G401 (cell line): ENCODE measurements around the gene FAM209B. TPM values are rescaled to one million over a fixed set of nuclear protein-coding genes. Genes with fewer than 3 reads are reported as not detected.
"Not testable (repeated sequence)": the region's sequence is repeated elsewhere in the genome, so short reads cannot be mapped to it uniquely, and the experiment has no call there.

Experiments used
- DNase-seq: peaks from one replicate; pipeline ENCODE4 v3.0.0-alpha.2; 2015; ENCODE audit warnings: low spot score
- in situ Hi-C: cut with HindIII; loops from 2 replicates; pipeline ENCODE4 v1.10.0; 2016; ENCODE audit warnings: low sequenced_read_pairs, mixed read lengths
- total RNA-seq: library from RNA; depleted of rRNA; stranded (reverse); fragments of >200 nt; shearing (Covaris generic); gene quantifications from 2 replicates; pipeline ENCODE4 v1.2.3, GENCODE V29; 2014

Gene FAM209B
- total RNA-seq, 1 experiment from 2014 or later = not detected

- DNase-seq, in situ Hi-C loops: not testable (repeated sequence)
Observed at GRCh38 chr20:56524444-56524843, 8.6 kb upstream of the FAM209B start, which contains the start of gene FAM209A. TSS of gene FAM209A (plus strand) at chr20:56524744. CDS start at chr20:56524809, 65 bp downstream.

DNA sequence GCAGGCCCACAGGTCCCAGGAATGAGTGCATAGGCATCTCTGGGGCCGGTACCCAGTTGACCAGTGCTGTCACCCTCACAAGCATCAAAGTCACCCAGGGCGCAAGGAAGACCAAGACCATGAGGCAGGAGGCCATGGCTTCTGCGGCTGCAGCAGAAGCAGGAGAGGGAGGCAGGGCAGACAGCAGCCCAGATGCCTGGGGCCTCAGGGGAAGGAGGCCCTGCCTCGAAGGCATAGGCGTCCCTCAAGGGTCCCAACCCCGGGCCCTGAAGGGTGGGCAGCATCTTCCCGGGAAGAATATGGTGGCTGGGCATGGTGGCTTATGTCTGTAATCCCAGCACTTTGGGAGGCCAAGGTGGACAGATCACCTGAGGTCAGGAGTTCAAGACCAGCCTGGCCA, 5.5 kb upstream of the FAM209B start:
- DNase-seq = no peak
- in situ Hi-C loops = no loop called here

- no peak for DNase-seq
- in situ Hi-C loops = no loop called here
Observed at GRCh38 chr20:56537997-56538396, 5.0 kb downstream of the FAM209B start.

GRCh38 chr20:56540415-56540814, 7.4 kb downstream of the FAM209B start:
- in situ Hi-C loops = no loop called here
- DNase-seq = no peak

DNA sequence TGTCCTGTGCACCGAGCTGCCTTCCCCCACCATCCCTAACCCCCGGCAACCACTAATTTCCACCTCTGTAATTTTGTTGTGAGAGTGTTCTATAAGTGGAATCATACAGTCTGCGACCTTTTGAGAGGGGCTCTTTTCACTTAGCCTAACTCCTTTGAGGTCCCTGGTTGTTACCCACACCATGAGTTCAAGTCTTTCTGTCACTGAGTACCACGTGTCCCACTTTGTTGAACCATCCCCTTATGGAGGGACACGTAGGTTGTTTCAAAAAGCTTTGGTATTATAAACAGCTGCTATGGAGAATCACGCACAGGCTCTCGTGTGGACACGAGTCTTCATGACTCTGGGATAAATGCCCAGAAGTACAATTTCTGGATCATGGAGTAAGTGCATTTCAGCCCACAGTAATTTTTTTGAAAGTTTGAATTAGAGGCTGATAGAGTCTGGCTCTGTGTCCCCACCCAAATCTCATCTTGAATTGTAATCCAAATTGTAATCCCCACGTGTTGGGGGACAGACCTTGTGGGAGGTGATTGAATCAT, 9.5 kb downstream of the FAM209B start:
- no peak for DNase-seq
- in situ Hi-C loops = no loop called here

DNA sequence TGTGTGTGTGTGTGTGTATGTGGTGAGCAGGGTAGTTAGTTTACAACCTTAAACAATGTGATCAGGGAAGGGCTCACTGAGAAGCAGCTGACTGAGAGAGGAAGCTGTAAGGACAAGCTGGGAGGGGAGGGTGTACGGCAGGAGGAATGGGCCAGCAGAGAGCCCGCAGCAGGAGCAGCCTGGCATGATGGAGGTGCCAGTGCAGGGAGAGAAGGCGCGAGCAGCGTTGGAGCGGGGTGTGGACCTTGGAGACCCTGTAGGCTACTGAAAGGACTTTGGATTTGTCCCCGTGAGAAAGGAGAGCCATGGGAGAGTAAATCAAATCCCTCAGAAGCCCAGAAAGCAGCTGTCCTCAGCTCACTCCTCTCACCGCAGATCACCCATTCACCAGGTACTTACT, 18.5 kb downstream of the FAM209B start:
- no peak for DNase-seq
- in situ Hi-C loops = no loop called here

GRCh38 chr20:56552911-56553629, 20.0 kb downstream of the FAM209B start:
- DNase-seq = no peak
- in situ Hi-C loops = no loop called here

- in situ Hi-C loops = no loop called here
- peak; percentile 57 for DNase-seq
Observed at GRCh38 chr20:56554869-56555268, 21.8 kb downstream of the FAM209B start.

DNA sequence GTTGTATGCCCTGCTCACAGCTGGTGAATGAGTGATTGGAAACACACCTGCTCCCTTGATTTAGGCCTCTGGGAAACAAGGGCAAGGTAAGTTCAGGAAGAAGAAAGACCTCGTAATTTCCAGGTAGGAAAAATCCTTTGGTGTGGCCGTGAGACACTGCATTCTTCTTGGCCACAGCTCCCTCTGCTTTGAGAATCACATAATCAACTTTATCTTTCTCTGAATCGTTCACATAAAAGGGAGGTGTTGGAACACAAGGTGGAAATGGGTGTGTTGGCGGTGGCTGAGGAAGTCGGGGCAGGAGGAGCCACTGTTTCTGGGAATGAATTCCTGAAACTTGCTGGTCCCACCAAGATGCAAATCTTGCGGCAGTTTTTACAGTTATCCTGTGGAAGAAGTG, 25.9 kb downstream of the FAM209B start:
- no peak for DNase-seq
- in situ Hi-C loops = no loop called here

DNA sequence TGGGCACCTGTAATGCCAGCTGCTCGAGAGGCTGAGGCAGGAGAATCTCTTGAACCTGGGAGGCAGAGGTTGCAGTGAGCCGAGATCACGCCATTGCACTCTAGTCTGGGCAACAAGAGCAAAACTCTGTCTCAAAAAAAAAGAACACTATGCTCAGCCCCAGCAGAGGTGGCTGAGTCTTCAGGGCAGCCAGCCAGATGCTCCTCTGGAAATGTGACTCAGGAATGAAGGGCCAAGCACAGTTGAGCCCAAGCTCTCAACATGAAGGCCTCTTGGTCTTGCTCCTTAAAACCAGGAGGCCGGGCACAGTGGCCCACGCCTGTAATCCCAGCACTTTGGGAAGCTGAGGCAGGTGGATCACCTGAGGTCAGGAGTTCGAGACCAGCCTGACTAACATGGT, 31.5 kb downstream of the FAM209B start:
- in situ Hi-C loops, DNase-seq: not testable (repeated sequence)

GRCh38 chr20:56565511-56565910, 32.5 kb downstream of the FAM209B start:
- DNase-seq = no peak
- in situ Hi-C loops = no loop called here

GRCh38 chr20:56566621-56567020, 33.6 kb downstream of the FAM209B start:
- DNase-seq = no peak
- in situ Hi-C loops = no loop called here

DNA sequence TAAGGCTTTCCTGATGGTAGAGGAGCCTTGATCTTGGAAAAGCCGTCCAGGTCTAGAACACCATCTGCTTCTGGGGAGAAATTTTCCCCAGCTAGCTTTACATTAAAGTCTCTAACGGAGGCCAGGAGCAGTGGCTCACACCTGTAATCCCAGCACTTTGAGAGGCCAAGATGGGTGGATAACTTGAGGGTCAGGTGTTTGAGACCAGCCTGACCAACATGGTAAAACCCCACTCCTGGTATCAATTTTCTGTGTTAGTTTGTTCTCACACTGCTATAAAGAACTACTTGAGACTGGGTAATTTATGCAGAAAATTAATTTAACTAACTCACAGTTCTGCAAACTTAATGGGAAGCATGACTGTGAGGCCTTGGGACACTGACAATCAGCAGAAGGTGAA, 37.8 kb downstream of the FAM209B start:
- DNase-seq = no peak
- in situ Hi-C loops = no loop called here

DNA sequence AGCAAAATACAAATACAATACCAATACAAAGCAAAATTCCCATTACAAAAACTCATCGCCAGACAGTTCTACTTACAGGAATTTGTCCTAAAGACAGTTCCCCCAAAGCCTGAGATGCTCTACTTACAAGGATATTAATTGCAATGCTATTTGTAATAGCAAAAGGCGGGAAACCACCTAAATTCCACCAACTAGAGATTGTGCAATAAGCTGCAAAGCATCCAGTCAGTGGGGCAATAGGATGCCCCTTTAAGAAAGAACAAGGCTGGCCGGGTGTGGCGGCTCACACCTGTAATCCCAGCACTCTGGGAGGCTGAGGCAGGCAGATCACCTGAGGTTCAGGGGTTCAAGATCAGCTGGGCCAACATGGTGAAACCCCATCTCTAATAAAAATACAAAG, 39.1 kb downstream of the FAM209B start:
- no peak for DNase-seq
- in situ Hi-C loops = no loop called here

- in situ Hi-C loops = no loop called here
- no peak for DNase-seq
Observed at GRCh38 chr20:56573986-56574385, 40.9 kb downstream of the FAM209B start.

DNA sequence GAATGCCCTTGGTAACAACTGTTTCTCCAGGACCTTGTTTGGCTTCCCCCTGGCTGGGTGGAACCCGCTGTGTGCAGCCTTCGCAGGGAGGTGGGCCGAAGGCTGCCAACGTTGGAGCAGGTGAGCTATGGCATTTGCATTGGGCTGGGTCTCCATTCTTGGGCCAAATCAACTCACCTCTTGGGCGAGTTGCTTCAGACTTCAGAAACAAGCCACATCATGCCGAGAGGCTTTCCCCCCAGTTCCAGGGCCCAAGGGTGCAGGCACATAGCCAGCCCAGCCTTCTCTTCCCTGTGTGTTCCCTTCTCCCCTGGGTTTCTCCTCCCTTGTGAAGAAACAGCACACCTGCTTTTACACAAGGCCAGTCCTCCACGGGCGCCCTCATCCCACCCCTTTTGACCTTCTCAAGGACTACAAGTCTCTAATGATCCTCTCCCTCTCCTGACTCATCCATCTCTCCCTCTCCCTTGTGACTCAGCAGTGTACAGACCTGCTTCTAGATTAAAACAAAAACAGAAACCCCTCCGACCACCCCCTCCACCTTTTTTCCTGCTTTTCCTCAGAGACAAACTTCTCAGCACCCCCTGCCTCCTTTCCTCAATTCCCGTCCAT, 41.6 kb downstream of the FAM209B start:
- in situ Hi-C loops = no loop called here
- no peak for DNase-seq

- in situ Hi-C loops = no loop called here
- DNase-seq = no peak
Observed at GRCh38 chr20:56575157-56575556, 42.1 kb downstream of the FAM209B start.

- in situ Hi-C loops = no loop called here
Observed at GRCh38 chr20:56575961-56576360, 42.9 kb downstream of the FAM209B start.

GRCh38 chr20:56579301-56579710, 46.3 kb downstream of the FAM209B start:
- in situ Hi-C loops = no loop called here
- no peak for DNase-seq

More at GRCh38 chr20:56575961-56576360, 42.9 kb downstream of the FAM209B start:
- DNase-seq = no peak

DNA sequence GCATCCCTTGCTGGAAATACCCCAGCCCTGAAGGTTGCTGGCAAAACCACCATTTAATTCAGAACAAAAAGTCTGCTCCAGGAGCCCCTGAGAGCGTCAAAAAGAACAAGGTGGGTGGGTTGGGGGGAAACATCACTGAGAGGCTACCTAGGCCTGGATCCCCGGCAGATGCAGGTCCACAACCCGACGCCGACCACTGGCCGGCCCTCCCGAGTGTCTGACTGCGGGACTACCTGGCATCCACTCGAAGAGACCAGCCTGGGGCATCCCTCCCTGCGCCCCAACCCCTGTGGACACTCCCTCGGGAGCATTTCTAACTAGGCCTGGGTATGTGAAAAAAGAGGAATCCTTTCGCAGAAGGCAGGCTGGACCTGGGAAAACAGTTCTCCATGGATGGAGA, 47.2 kb downstream of the FAM209B start:
- DNase-seq = no peak
- in situ Hi-C loops = no loop called here

DNA sequence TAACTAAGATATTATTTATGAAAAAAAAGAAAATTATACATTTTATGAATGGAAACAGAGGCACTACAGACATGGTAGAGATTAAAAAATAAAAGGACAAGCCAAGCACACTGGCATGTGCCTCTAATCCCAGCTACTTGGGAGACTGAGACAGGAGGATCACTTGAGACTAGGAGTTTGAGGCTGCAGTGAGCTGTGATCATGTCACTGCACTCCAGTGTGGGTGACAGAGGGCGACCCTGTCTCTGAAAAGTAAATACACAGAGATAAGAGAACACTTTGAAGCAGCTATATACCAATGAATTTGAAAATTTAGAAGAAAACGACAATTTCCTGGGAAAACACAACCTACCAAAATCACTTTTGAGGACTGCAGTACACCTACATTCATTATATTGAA, 48.7 kb downstream of the FAM209B start:
- in situ Hi-C loops = no loop called here
- no peak for DNase-seq
